Activated CD4-positive, alpha-beta memory T cell treated with anti-CD3 and anti-CD28 coated beads, Interleukin-2, amount 10 ng/mL, durations not matched to agents 7 days and 5 days (primary cell): Measurements from ENCODE around the gene SSNA1. TPM values are rescaled to one million over a fixed set of nuclear protein-coding genes. Genes with fewer than 3 reads are reported as not detected.
A peak's percentile ranks its signal among the peaks of the same experiment; 100 is the strongest.

Experiments
- CTCF ChIA-PET: fragments of 350-600 bp; sonication (Branson Sonifier 250); formaldehyde crosslinking; loops from one replicate; lab custom pipeline; 2021; ENCODE audit warnings: antibody characterized with exemption, inconsistent platforms; lab: Charles Lee
- POLR2A ChIA-PET: fragments of 350-600 bp; sonication (Branson Sonifier 250); formaldehyde crosslinking; loops from one replicate; lab custom pipeline; 2021; ENCODE audit warnings: antibody characterized with exemption; lab: Charles Lee
- DNase-seq: peaks from one replicate; pipeline ENCODE4 v3.0.0-alpha.2; 2020
- H3K27ac Mint-ChIP-seq: one replicate; pipeline ENCODE4 v1.8.0; 2021; ENCODE audit warnings: mild to moderate bottlenecking, mixed read lengths
- H3K27me3 Mint-ChIP-seq: one replicate; pipeline ENCODE4 v1.8.0; 2021; ENCODE audit warnings: mixed read lengths
- H3K36me3 Mint-ChIP-seq: one replicate; pipeline ENCODE4 v1.8.0; 2021; ENCODE audit warnings: low read depth, mixed read lengths
- H3K4me1 Mint-ChIP-seq: one replicate; pipeline ENCODE4 v1.8.0; 2021; ENCODE audit warnings: mixed read lengths
- H3K4me3 Mint-ChIP-seq: one replicate; pipeline ENCODE4 v1.8.0; 2021; ENCODE audit warnings: mild to moderate bottlenecking, mixed read lengths
- H3K9me3 Mint-ChIP-seq: one replicate; pipeline ENCODE4 v1.8.0; 2021; ENCODE audit warnings: mixed read lengths
- total RNA-seq, 2 experiments: library from RNA; stranded (reverse); gene quantifications; one replicate each; pipeline ENCODE4 v1.2.3, GENCODE V29; 2021

Gene SSNA1
- total RNA-seq, 2 experiments from 2014 or later = 70.0 to 76.3 TPM

DNA sequence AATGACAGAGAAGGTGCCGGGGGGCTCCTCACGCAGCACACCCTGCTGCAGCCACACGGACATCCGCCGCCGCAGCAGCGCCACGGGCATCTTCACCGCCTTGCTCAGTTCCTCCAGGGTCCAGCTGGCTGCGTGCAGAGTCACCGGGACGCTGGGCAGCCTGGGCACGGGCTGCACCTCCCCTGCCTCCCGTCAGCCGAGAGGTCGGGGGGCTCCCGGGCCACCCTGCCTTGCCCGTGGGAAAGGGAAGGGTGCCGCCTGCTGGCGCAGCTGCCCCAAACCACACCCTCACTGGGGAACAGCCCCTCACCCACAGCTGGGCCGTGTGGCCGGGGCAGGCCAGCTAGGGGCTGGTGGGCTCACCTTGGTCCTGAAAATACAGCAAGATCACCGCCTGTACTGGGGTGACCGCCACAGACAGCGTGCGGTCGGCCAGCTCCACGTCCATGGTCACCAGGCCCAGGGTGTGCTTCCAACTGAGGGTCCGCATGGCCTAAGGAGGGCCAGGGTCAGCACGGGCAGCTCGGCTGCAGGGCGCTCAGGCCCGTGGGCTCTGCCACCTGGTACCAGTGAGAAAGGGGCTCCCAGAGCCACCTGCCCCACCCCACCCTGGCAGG lies 13.0 kb upstream of the SSNA1 start:
- ChIA-PET POLR2A (interaction anchor here (1.4 to 1.6 kb wide), 3 partner anchors 13 to 48 kb away, joined by 4 to 6 read pairs (median 5); partner anchors contain the start of genes ANAPC2 and SSNA1), CTCF (no interaction called here)
- Mint-ChIP-seq H3K27me3 (peaks cover 23% of the 10 kb centered on the region), H3K9me3 (no peaks in the 10 kb centered on the region), H3K4me3 (no peak overlapping the region), H3K4me1 (no peaks in the 10 kb centered on the region), H3K27ac (no peak overlapping the region), H3K36me3 (peaks cover 5% of the 10 kb centered on the region)
- peak; percentile 30 for DNase-seq

DNA sequence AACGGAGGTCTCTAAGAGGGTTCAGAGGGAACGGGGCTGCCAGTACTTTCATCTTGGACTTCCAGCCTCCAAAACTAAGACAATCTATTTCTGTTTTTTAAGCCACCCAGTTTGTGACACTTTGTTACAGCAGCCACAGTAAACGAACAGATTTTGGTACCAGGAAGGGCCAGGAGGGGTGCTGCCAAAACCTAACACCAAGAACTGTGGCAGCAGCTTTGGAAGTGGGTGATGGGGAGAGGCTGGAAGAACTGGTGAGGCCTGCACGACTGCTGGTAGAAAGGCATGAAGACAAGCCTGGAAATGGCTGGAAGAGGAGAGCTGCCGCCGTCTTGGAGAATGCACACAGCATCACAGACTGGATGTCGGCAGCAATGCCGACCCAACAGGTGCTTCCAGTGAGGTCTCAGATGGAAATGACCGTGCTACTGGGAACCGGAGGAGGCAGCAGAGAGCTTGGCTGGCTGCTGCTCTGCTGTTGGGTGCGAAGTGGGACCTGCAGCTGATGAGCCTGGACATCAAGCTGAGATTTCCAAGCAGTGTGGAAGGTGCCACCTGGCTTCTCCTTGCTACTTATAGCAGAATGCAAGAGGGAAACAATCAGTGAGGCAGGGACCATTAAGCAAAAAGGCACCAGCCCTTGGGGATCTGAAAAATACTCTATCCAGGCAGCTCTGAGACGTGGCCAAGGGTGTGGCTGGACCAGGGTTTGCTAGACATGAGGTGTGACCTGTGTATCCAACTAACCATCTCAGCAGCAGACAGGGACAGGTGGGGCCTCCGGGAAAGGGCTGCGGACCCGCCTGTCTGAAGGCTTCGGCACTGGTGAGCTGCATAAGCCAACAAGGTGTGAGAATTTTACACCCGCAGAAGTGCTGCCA lies 11.9 kb upstream of the SSNA1 start:
- no peak overlapping the region for H3K4me3 Mint-ChIP-seq
- CTCF ChIA-PET = interaction anchor here (0.8 to 1.4 kb wide), 7 partner anchors 13 to 60 kb away, joined by 3 to 7 read pairs (median 4); partner anchors contain the start of genes RNF208, RNF224, SSNA1 and TPRN
- no peaks in the 10 kb centered on the region for H3K9me3 Mint-ChIP-seq
- H3K36me3 Mint-ChIP-seq = peaks cover 5% of the 10 kb centered on the region
- no peak overlapping the region for H3K27ac Mint-ChIP-seq
- POLR2A ChIA-PET = interaction anchor here (0.8 to 1.4 kb wide), 5 partner anchors 10 to 341 kb away, joined by 3 to 6 read pairs (median 3); partner anchors contain the start of genes ANAPC2 and SSNA1
- no peaks in the 10 kb centered on the region for H3K4me1 Mint-ChIP-seq
- H3K27me3 Mint-ChIP-seq = peaks cover 14% of the 10 kb centered on the region
- peak; percentile 29 for DNase-seq

DNA sequence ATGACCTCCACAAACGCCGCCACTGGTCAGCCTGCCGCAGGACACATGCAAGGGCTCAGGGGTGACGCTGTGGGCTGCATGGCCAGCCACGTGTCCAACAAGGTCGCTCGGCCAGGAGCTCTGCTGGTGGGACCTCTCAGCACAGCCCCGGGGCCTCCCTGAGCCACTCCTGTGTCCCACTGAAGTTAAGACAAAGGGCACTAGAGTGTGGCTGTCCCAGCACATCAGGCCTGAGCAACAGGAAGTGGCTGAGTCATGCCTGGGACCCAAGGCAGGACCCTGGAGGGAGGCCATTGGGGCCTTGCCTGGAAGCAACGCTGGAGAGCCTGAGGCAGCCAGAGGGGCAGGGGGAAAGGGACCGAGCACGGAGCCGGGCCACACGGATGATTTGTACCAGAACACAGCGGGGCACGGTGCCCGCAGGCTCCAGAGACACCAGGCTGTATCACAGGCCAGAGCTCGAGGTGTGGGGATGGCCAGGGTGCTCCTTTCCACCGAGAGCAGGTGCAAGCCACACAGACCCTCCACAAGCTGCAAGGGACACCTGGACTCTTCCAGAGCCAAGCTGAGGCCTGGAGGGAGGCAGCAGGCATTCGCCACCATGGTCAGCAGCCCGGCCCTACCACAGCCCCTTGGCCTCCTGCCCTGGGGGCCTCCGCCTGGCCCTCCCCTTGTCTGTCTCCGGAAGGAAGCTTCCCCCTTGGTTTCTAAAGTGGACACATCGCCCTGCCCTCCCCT lies 10.1 kb upstream of the SSNA1 start:
- H3K4me3 Mint-ChIP-seq = no peak overlapping the region
- peaks cover 8% of the 10 kb centered on the region for H3K36me3 Mint-ChIP-seq
- no peaks in the 10 kb centered on the region for H3K9me3 Mint-ChIP-seq
- H3K27ac Mint-ChIP-seq = no peak overlapping the region
- H3K27me3 Mint-ChIP-seq = peaks cover 7% of the 10 kb centered on the region
- ChIA-PET POLR2A (interaction anchor here (0.7 kb wide), 1 partner anchor 29 kb away, joined by 3 read pairs; no protein-coding TSS in a partner anchor), CTCF (no interaction called here)
- H3K4me1 Mint-ChIP-seq = no peaks in the 10 kb centered on the region
- DNase-seq = no peak

DNA sequence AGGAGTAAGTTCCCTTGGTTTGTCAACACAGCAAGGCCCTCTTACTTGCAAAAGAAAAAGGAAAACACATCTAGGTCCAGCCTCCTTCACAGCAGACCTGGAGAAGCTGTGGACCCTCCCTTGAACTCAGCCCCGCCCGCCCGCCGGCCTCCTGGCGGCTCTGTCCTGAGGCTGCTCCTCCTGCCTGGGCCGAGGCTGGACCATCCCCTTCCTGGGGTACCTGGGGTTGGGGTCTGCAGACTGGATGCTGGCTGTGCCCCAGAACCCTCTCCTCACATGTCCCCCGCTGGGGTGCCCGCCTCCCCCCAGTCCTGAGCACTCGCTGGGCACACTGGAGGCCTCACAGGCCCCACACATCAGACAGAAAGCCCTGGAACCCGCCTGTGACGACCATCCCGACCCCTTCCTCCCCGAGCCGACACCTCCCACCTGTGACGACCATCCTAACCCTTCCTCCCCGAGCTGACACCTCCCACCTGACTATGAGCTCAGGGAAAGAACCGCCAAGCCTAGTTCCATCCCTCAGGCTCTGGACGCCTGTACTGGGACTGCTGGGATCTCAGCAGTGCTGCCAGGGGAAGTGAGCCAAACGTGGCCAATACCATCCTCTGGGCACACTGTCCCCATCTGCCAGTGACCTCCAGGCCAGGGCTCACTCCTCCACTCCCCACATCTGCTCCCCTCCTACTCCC lies 9.4 kb upstream of the SSNA1 start:
- H3K27me3 Mint-ChIP-seq = peaks cover 1% of the 10 kb centered on the region
- POLR2A ChIA-PET = interaction anchor here (0.7 kb wide), 1 partner anchor 28 kb away, joined by 3 read pairs; no protein-coding TSS in a partner anchor
- H3K36me3 Mint-ChIP-seq = peaks cover 15% of the 10 kb centered on the region

DNA sequence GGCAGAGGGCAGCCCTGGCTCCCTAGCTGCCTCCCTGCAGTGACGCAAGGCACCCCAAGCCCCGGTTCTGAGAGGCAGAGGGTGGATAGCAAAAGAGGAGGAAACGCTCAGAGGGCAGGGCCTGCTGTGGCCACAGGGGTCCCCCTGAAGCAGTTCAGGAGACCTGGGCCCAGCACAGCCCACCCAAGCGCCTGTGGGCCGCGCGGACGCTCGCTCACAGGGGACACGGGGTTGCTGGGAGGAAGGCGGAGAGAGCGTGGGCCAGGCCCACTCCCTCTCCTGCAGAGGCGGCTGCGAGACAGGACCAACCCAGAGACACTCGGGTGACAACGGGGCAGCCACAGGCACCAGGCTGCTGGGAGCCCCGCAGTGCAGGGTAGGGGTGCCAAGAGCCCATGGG lies 8.7 kb upstream of the SSNA1 start:
- no peaks in the 10 kb centered on the region for H3K27me3 Mint-ChIP-seq
- H3K4me3 Mint-ChIP-seq = no peak overlapping the region
- H3K9me3 Mint-ChIP-seq = no peaks in the 10 kb centered on the region
- H3K27ac Mint-ChIP-seq = no peak overlapping the region
- H3K36me3 Mint-ChIP-seq = peaks cover 21% of the 10 kb centered on the region
- ChIA-PET POLR2A (no interaction called here), CTCF (no interaction called here)
- DNase-seq = no peak
- peaks cover 2% of the 10 kb centered on the region for H3K4me1 Mint-ChIP-seq

More for the DNA sequence above, 9.4 kb upstream of the SSNA1 start:
- H3K9me3 Mint-ChIP-seq = no peaks in the 10 kb centered on the region
- DNase-seq = no peak
- peaks cover under 1% of the 10 kb centered on the region for H3K4me1 Mint-ChIP-seq
- H3K4me3 Mint-ChIP-seq = no peak overlapping the region
- H3K27ac Mint-ChIP-seq = no peak overlapping the region
- CTCF ChIA-PET = no interaction called here

DNA sequence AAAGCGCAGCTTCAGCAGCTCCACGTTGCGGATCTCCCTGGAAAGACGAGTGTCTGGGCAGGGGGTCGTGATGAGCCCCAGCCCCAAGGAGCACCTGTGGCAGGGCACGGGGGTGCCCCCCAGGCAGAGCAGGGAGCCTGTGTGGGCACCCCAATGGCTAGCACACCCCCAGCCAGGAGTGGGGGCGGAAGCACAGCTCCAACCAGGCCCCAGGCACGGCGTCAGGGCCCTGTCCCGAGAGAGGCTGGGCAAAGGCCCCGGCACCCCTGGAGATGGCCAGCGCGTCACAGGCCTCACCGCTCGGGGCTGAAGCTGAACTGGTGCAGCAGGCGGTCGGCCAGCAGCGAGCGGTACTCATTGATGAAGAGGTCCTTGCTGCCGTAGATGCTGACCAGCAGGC lies 8.0 kb upstream of the SSNA1 start:
- Mint-ChIP-seq H3K27me3 (no peaks in the 10 kb centered on the region), H3K27ac (no peak overlapping the region), H3K9me3 (no peaks in the 10 kb centered on the region), H3K36me3 (peaks cover 21% of the 10 kb centered on the region), H3K4me1 (peaks cover 2% of the 10 kb centered on the region), H3K4me3 (no peak overlapping the region)
- CTCF ChIA-PET = interaction anchor here (0.5 kb wide), 1 partner anchor 62 kb away, joined by 3 read pairs; no protein-coding TSS in a partner anchor
- no peak for DNase-seq
- POLR2A ChIA-PET = no interaction called here

DNA sequence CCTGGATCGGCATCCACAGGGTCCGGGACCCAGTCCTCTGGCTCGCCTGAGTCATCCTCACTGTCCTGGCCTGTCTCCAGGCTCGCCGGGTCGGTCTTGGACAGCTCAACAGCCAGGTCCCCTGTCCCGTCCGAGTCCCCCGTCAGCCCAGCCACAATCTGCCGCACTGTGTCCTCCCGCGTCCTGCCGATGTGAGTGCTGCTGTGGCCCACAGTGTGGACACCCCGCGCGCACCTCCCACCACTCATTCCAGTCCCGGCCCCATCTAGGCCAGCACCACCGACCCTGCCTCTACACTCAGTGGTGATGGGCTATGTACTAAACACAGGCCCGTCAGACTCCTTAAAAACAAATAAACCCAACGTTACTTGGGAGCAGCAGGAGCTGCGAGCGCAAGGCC lies 6.8 kb upstream of the SSNA1 start:
- no peak overlapping the region for H3K4me3 Mint-ChIP-seq
- H3K27me3 Mint-ChIP-seq = no peaks in the 10 kb centered on the region
- H3K4me1 Mint-ChIP-seq = peaks cover 7% of the 10 kb centered on the region
- POLR2A ChIA-PET = no interaction called here
- CTCF ChIA-PET = no interaction called here
- H3K27ac Mint-ChIP-seq = no peak overlapping the region
- H3K36me3 Mint-ChIP-seq = peaks cover 21% of the 10 kb centered on the region
- no peak for DNase-seq
- no peaks in the 10 kb centered on the region for H3K9me3 Mint-ChIP-seq

DNA sequence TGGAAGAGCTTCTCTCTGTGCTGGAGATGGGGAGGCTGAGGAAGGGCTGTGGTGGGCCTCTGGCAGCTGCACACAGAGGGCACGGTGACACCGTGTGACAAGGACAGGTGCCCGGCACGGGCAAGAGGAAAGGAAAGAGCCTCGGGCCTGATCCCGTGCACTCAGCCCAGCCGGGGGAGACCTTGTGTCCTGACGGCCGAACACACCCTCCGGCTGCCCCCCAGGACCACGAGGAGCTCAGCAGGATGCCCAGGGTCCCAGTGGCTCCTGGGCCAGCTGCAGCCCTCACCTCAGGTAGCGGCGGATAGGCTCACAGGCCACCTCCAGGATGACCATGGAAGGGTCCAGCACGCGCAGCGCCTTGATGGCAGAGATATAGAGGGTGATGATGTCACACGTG lies 5.6 kb upstream of the SSNA1 start:
- Mint-ChIP-seq H3K36me3 (peaks cover 20% of the 10 kb centered on the region), H3K27me3 (no peaks in the 10 kb centered on the region), H3K4me1 (peaks cover 19% of the 10 kb centered on the region), H3K9me3 (no peaks in the 10 kb centered on the region), H3K27ac (no peak overlapping the region), H3K4me3 (no peak overlapping the region)
- POLR2A ChIA-PET = interaction anchor here (0.8 to 1.1 kb wide), 2 partner anchors 11 to 18 kb away, joined by 3 to 4 read pairs; partner anchors contain the start of gene TPRN
- CTCF ChIA-PET = no interaction called here
- DNase-seq = no peak

DNA sequence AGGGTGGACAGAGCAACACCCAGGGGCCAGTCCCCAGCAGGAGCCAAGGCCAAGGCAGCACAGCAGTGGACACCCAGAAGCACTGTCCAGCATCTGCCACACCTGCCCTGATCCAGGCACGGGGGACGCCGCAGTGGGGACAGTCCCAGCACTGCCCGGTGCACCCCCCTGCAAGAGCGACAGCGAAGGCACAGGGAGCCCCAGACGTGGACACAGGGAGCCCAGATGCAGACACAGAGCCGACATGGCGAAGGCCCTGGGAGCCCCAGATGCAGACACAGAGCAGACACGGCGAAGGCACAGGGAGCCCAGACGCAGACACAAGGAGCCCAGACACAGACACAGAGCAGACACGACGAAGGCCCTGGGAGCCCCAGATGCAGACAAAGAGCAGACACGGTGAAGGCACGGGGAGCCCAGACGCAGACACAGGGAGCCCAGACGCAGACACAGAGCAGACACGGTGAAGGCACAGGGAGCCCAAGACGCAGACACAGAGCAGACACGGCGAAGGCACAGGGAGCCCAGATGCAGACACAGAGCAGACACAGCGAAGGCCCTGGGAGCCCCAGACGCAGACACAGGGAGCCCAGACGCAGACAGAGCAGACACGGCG lies 4.4 kb upstream of the SSNA1 start:
- Mint-ChIP-seq H3K27me3 (no peaks in the 10 kb centered on the region), H3K9me3 (no peaks in the 10 kb centered on the region), H3K4me3 (no peak overlapping the region), H3K36me3 (peaks cover 25% of the 10 kb centered on the region), H3K27ac (no peak overlapping the region), H3K4me1 (peaks cover 24% of the 10 kb centered on the region)
- DNase-seq = no peak
- ChIA-PET CTCF (no interaction called here), POLR2A (interaction anchor here (1.1 kb wide), 1 partner anchor 16 kb away, joined by 4 read pairs; the partner anchor contains the start of gene TPRN)

DNA sequence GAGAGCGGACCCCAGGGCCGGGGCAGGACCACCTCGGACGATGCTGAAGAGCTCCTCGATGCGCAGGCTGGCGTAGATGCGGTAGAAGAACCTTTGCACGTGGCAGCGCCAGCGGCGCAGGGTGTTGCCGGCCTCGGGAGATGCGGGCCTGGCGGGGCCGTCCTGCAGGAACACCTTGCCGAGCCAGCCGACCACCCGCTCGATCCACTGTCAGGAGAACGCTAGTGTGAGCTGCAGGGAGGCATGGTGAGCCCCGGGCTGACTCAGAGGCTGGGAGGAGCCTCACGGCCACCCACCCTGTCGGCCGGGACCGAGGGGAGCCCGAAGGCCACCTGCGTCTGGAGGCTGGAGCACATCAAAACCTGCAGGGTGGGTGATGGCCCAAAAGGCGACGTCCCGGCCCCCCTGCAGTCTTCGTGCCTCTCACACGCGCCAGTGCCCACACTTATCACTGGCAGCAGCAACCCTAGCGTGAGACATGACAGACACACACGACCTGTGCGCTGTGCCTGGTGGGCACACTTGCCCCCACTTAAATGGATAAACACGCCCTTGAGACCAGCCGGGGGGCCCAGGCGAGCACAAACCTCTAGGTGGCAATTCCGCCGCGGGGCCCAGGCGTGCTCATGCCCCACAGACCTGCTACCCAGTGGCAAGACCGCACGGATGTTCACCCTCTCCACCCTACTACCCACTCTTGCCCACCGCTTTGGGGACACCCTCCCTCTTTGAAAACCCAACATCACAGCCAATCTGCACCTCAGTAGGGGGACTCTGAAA lies 3.4 kb upstream of the SSNA1 start:
- ChIA-PET POLR2A (no interaction called here), CTCF (no interaction called here)
- no peaks in the 10 kb centered on the region for H3K27me3 Mint-ChIP-seq
- H3K27ac Mint-ChIP-seq = no peak overlapping the region
- no peaks in the 10 kb centered on the region for H3K9me3 Mint-ChIP-seq
- H3K4me3 Mint-ChIP-seq = no peak overlapping the region
- DNase-seq = no peak
- H3K36me3 Mint-ChIP-seq = peaks cover 30% of the 10 kb centered on the region
- peaks cover 34% of the 10 kb centered on the region for H3K4me1 Mint-ChIP-seq

DNA sequence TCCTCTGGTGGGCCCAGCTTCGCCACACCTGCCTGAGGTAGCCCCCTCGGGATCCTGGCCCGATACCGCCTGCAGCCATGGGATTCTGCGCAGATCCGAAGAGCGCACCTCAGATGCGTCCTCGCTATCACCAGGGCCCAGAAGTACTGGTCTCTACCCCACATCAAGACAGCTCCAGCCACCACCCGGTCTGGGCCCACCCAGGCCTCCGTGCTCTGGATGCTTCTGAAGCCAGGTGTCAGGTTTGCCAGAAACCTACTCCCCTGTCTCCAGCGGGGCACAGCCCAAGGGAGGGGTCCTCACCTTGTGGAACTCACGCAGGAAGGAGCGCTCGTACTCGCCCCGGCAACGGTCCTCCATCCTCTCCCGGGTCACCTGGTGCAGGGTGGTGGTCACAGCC lies 2.6 kb upstream of the SSNA1 start:
- peaks cover 35% of the 10 kb centered on the region for H3K36me3 Mint-ChIP-seq
- peaks cover 40% of the 10 kb centered on the region for H3K4me1 Mint-ChIP-seq
- H3K27me3 Mint-ChIP-seq = no peaks in the 10 kb centered on the region
- H3K4me3 Mint-ChIP-seq = no peak overlapping the region
- DNase-seq = no peak
- no peak overlapping the region for H3K27ac Mint-ChIP-seq
- H3K9me3 Mint-ChIP-seq = no peaks in the 10 kb centered on the region
- ChIA-PET CTCF (no interaction called here), POLR2A (no interaction called here)
